ENCODE measurements around the gene S100A2. TPM values are rescaled to one million over a fixed set of nuclear protein-coding genes. Genes with fewer than 3 reads are reported as not detected.
"Not testable (repeated sequence)": the region's sequence is repeated elsewhere in the genome, so short reads cannot be mapped to it uniquely, and the experiment has no call there.

The S100A2 gene
- total RNA-seq, 1 donor from 2014 or later = 3.5 TPM

DNA sequence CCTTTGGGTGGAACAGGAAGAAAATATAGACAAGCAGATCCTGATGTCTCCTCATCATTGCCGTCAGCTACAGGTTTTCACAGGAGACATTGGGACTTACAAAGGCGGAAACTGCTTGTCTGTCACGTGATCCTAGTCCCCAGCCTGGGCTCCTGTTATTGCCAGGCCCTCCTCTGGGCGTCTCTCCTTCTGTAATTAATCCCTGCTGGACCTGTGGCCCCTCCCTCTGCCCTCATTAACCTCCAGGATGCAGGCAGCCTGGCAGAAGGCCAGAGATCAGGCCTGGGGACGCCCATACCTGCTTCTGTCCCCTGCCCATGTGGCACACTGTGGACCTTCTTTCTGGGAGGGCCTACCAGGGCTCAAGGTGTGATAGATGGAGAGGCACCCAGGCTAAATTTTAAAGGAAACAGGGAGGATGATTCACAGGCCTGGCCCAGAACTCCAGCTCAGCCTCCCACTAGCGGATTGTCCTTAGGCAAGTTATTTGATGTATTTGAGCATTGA, 27.3 kb downstream of the S100A2 start:
- DNase-seq (ENCODE audit: low spot score) (no peak), ATAC-seq (no peak)
- intact Hi-C loops (cut with DNase I) = no loop called here

- intact Hi-C loops (cut with DNase I) = no loop called here
- no peak for ATAC-seq
- DNase-seq (ENCODE audit: low spot score) = peak; percentile 58
Measured at GRCh38 chr1:153537376-153537730, 28.3 kb downstream of the S100A2 start.

GRCh38 chr1:153536671-153537375, 28.8 kb downstream of the S100A2 start:
- intact Hi-C loops (cut with DNase I) = no loop called here
- ATAC-seq (peak; percentile 1), DNase-seq (ENCODE audit: low spot score) (no peak)

- DNase-seq (ENCODE audit: low spot score) (peak; percentile 91), ATAC-seq (peak; percentile 87)
- intact Hi-C loops (cut with DNase I) = no loop called here
Measured at GRCh38 chr1:153536012-153536670, 29.5 kb downstream of the S100A2 start.

DNA sequence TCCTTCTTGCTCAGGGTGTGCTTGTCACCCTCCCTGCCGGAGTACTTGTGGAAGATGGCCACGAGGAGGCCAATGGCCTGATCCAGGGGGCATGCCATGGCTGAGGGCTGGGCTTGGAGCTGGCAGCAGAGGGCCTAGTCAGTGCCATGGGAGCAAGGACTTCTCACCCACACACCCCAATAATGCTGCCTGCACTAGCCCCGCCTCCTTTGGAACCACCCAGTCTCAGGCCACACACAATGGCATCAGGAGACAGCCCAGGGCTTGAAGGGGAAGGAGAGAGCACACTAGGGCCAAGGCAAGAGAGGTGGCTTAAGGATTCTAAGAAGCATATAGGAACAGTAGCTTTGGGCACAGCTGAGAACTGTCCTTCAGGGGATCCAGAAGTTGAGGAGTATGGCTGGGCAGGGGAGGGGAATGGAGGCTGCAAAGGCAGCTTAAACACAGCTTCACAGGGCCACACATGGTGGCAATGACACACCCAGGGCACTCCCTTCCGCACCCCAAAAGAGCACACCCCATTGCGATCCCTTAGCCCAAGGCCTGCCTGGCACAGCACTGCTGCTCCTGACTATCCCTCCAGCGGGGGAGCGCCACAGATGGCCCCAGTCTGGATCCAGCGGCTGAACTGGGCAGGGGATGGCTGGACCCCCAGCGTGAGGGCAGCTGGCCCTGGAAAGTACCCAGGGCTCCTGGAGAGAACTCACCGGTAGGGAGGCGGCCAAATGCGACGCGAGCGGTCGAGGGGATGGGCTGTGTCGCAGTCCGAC, 30.2 kb downstream of the S100A2 start, which contains the start of gene S100A6:
Gene S100A6 (minus strand): TSS at position 750 of the 770 bp plus-strand sequence. CDS start 652 bp downstream, at position 98.
- peak; percentile 80 for ATAC-seq
- intact Hi-C loops (cut with DNase I) = no loop called here
- peak; percentile 86 for DNase-seq (ENCODE audit: low spot score)

- intact Hi-C loops (cut with DNase I) = loop anchor here (5.0 kb wide), 1 partner anchor 32 kb away; the partner anchor contains the start of gene S100A2
- DNase-seq (ENCODE audit: low spot score) (no peak), ATAC-seq (no peak)
Measured at GRCh38 chr1:153534925-153535241, 30.8 kb downstream of the S100A2 start.

DNA sequence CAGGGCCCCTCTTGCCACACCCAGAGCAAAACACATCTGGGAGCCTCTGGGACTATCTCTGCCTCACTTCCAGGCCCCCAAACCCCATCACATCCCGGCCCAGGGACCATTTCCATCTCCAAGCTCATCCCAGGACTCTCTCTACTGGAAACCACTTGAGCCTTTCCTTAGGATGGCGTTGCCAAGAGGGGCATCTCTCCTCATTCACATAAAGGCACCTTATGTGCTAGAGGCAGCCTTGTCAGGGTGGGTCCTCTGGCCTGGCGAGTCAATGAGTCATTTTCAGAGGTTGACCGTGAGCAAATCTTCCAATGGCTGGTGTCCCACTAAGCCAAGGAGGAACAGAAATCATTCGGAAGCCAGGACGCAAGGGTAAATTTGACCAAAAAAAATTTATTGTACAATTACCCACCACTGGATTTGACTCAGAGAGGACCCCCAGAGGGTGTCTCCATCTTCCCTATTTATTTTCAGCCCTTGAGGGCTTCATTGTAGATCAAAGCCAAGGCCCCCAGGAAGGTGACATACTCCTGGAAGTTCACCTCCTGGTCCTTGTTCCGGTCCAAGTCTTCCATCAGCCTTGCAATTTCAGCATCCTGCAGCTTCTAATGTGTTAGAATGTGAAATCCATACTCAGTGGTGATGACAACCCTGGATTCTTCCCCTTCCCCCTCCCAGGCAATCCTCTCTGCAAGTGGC, 31.3 kb downstream of the S100A2 start:
- intact Hi-C loops (cut with DNase I) = loop anchor here (5.0 kb wide), 1 partner anchor 33 kb away; the partner anchor contains the start of gene S100A2
- no peak for ATAC-seq
- DNase-seq (ENCODE audit: low spot score) = no peak

DNA sequence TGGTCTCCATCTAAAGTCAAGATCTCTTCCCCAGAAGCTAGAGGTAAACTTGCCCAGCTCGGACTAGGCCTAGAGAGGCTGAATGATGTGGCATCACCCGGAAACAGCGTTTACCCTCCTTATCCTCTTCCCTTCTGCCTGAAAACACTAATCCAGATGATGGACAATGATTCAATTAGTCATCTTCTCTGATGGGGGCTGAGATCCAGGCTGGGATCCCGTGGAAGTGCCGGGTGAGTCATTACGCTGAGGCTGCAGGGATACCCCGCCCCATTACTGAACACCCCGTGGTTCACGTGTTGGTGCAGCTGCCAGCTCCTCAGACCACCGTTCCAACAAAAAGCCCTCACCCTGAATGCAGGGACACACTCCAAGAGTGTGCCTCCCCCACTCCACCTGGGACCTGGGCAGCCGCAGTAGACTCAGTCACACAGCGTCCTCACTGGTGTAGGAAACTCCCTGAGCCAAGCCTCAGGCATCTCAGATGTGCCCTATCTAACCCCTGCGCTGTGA, 31.9 kb downstream of the S100A2 start:
- DNase-seq (ENCODE audit: low spot score) (peak; percentile 80), ATAC-seq (peak; percentile 41)
- intact Hi-C loops (cut with DNase I) = loop anchor here (5.0 kb wide), 1 partner anchor 34 kb away; the partner anchor contains the start of gene S100A2

- ATAC-seq = peak; percentile 73
- peak; percentile 94 for DNase-seq (ENCODE audit: low spot score)
- intact Hi-C loops (cut with DNase I) = loop anchor here (5.0 kb wide), 1 partner anchor 34 kb away; the partner anchor contains the start of gene S100A2
Measured at GRCh38 chr1:153532769-153533599, 32.7 kb downstream of the S100A2 start.

DNA sequence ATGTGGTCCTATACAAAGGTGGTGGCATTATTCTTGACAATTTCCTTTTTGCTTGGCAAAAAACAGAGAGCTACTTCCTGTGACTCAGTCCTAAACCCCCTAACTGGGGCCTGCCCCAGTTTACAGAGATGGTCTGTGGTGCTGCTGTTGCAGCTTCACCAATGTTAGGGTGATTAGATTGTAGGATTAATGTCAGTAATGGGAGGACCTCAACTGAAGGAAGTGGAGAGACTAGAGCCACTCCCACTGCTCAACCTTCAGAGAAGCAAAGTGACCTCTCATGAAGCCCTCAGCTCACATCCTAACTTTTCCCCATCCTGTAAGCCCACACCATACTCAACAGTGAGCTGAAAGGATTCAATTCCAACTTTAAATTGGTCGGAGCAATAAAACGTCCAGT, 33.5 kb downstream of the S100A2 start:
- ATAC-seq = no peak
- intact Hi-C loops (cut with DNase I) = loop anchor here (5.0 kb wide), 1 partner anchor 35 kb away; the partner anchor contains the start of gene S100A2
- DNase-seq (ENCODE audit: low spot score) = peak; percentile 9

- ATAC-seq = no peak
- peak; percentile 18 for DNase-seq (ENCODE audit: low spot score)
- intact Hi-C loops (cut with DNase I) = loop anchor here (5.0 kb wide), 1 partner anchor 36 kb away; the partner anchor contains the start of gene S100A2
Measured at GRCh38 chr1:153531638-153532037, 34.0 kb downstream of the S100A2 start.

DNA sequence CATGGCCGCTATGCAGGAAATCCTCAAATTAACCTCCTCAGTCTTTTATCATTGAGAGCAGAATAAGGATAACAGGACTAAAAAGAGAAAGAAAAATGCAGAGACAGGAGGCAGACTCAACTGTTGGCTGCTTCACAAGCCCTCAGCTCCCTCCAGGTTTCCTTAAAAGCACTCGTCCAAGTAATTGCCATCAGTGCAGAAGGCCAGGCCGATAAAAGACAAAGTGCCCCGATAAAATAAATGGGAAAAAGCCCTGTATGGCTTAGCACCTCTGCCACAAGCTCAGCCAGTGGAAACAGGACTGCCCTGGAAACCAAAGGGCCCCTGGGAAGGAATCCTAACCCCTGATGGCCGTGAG, 38.0 kb downstream of the S100A2 start:
- no peak for ATAC-seq
- intact Hi-C loops (cut with DNase I) = no loop called here
- peak; percentile 8 for DNase-seq (ENCODE audit: low spot score)

- ATAC-seq (no peak), DNase-seq (ENCODE audit: low spot score) (peak; percentile 30)
- intact Hi-C loops (cut with DNase I) = no loop called here
Measured at GRCh38 chr1:153527023-153527682, 38.5 kb downstream of the S100A2 start.

DNA sequence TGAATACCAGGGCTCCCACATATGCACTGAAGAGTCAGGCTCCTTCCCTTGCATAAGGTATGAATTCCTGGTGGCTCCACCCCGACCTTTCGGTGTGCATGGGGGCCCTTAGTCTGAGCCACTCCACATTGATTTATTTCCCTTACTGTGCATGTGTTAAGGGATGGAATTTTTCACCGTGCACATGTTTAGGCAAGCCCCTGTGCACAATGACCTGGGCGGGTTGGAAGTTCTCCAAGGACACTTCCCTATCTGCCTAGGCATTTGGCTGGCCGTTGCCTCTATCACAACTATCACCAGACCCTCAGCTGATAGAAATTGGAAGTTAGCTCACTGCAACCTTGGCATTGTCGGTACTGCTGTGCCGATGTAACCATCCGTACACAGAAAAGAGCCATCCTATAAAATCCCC, 39.5 kb downstream of the S100A2 start:
- ATAC-seq (peak; percentile 21), DNase-seq (ENCODE audit: low spot score) (peak; percentile 60)
- intact Hi-C loops (cut with DNase I) = no loop called here

DNA sequence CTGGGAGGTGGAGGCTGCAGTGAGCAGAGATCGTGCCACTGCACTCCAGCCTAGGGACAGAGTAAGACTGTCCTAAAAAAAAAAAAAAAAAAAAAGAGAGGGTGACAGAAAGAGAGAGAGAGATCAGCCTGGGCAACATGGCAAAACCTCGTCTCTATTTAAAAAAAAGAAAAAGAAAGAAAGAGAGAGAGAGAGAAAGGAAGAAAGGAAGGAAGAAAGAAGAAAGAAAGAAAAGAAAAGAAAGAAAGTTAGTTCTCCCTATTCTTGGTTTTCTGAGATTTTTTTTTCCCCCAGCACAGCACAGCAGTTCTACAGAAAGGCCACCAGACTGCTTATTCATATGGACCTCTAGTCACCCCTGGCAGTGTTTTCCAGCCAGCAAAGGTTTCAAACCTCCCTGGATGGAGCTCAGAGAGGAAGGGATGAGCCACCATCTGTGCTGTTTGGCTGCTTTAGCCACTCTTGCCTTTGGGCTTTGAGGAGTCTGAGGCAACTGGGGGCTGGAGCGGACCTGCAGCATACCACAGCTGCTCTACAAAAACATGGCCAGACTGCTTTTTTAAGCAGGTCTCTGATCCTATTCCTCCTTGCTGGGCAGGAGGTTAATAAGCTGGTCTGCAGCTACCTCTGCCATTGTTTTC, 40.4 kb downstream of the S100A2 start:
- ATAC-seq (peak; percentile 89), DNase-seq (ENCODE audit: low spot score) (peak; percentile 53)

DNA sequence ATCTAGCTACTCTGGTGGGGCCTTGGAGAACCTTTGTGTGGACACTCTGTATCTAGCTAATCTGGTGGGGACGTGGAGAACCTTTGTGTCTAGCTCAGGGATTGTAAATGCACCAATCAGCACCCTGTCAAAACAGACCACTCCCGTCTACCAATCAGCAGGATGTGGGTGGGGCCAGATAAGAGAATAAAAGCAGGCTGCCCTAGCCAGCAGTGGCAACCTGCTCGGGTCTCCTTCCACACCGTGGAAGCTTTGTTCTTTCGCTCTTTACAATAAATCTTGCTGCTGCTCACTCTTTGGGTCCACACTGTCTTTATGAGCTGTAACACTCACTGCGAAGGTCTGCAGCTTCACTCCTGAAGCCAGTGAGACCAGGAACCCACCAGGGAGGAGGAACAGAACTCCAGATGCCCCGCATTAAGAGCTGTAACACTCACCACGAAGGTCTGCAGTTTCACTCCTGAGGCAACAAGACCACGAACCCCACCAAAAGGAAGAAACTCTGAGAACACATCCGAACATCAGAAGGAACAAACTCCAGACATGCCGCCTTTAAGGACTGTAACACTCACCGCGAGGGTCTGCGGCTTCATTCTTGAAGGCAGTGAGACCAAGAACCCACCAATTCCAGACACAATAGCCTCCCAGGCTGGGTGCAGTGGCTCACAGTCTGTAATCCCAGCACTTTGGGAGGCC, 43.1 kb downstream of the S100A2 start:
- DNase-seq (ENCODE audit: low spot score); intact Hi-C loops (cut with DNase I); ATAC-seq: not testable (repeated sequence)

More for the DNA sequence above, 40.4 kb downstream of the S100A2 start:
- intact Hi-C loops (cut with DNase I) = no loop called here

Data from sciatic nerve (tissue), 2 donors.